Stimulated activated CD8-positive, alpha-beta memory T cell treated with anti-CD3 and anti-CD28 coated beads, Interleukin-4, amount 100 ng/mL, for 24 hours (primary cell): ENCODE data around the gene AJUBA.

Experiments
- DNase-seq: peaks from one replicate; pipeline ENCODE4 v3.0.0-alpha.2; 2020; ENCODE audit warnings: low read depth

AJUBA gene

DNA sequence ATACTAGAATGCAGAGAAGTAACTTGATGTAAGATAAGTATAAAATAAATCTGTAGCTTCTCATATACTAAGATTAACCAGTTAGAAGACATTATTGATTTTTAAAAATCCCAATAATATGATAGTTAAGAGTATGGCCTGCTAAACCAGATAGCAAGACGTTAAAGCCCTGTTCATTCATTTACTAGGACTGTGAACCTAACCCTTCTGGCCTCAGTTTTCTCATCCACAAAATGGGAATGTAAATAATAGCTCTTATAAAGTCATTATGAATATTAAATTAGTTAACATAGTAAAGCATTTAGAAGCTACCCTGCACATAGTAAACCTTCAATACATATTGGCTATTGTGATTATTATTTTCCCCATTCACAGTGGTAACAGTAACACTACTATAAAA, 47.2 kb downstream of the AJUBA start:
- no peak for DNase-seq

DNA sequence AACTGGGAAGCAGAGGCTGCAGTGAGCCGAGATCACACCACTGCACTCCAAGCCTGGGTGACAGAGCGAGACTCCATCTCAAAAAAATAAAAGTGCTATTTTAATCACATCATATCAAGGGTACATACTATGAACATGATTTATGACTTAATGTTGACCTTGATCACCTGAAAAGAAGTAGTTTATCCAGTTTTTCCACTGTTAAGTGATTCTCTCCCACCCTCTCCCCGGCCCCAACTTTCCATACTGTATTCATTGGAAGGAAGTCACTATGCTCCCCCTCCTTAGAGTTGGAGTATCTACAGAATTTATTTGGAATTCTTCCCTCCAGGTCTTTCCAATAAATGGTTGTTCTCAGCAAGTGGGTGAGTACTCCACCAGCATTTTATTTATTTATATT, 50.2 kb downstream of the AJUBA start:
- DNase-seq, result no peak

DNA sequence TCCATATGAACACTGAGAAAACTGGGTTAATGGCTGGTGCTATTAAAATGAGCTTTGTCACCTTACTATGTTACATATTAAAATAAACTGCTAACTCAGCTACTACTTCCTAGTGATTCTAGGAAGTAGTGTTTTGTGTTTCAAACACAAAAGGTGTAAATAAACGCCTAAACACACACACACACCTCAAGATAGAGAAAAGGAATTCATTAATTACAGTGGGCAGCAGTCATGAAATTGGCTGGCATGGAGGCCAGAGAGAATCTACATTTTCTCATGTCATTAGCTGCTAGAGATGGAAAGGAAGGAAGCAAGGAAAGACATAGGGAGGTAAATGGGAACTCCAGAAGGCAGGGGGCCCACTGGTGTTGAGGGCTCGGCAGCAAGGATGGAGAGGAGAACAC, 52.4 kb downstream of the AJUBA start:
- no peak for DNase-seq

- DNase-seq, result peak; percentile 93
Measured at GRCh38 chr14:22929104-22929960, 53.0 kb downstream of the AJUBA start, which contains the start of gene PRMT5. TSS of gene PRMT5 (minus strand) at chr14:22929376. CDS start at chr14:22929361, 15 bp downstream.

GRCh38 chr14:22928237-22929103, 53.9 kb downstream of the AJUBA start:
- DNase-seq, result no peak

DNA sequence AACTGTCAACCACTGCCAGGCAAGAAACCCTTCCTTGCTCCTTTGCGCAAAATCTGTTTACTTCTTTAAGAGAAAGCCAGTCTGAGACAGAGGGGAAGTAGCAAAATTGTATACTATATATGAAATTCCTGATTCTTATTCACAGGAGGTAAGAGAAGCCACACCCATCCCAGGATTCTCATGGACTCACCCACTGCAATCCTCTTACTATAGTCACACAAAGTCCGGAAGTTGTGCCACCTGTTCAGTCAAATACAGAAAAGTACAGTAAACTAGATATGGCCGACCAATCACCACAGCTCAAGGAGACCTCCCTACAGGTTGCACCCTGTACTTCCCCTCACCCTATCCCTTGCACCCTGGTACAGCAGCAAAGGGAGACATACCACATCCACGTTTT, 56.0 kb downstream of the AJUBA start:
- DNase-seq, result no peak

DNA sequence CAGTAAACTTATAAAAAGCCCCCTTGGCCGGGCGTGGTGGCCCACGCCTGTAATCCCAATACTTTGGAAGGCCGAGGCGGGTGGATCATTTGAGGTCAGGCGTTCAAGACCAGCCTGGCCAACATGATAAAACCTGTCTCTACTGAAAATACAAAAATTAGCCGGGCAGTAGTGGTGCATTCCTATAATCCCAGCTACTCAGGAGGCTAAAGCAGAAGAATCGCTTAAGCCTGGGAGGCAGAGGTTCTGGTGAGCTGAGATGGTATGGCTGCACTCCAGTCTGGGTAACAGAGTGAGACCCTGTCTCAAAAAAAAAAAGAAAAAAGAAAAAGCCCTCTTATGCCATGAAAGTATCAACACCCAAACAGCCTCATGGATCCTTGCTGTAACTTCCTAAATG, 56.8 kb downstream of the AJUBA start:
- no peak for DNase-seq

GRCh38 chr14:22923746-22924145, 58.6 kb downstream of the AJUBA start:
- no peak for DNase-seq

- DNase-seq, result no peak
Measured at GRCh38 chr14:22922294-22922693, 60.1 kb downstream of the AJUBA start.
